RWPE2 (cell line): Measurements from ENCODE around the gene ABCA7.
A peak's percentile ranks its signal among the peaks of the same experiment; 100 is the strongest.

Source experiments
- ATAC-seq: fragments of 200-7000 bp; cut with Tn5 transposase; 3 replicates; pipeline ENCODE4 v1.9.1; 2021; ENCODE audit warnings: low read depth
- DNase-seq: peaks from one replicate; pipeline ENCODE4 v3.0.0-alpha.2; 2020; ENCODE audit warnings: low spot score
- H3K27ac ChIP-seq: fragments of 450-650 bp; 2 replicates; pipeline ENCODE4 v1.5.1; 2017; ENCODE audit warnings: mild to moderate bottlenecking; ENCODE audit not compliant: poor library complexity, severe bottlenecking
- H3K27me3 ChIP-seq: fragments of 250-450 bp; sonication (Bioruptor Pico); 2 replicates; pipeline ENCODE4 v1.5.1; 2021; ENCODE audit warnings: mild to moderate bottlenecking, moderate library complexity; ENCODE audit not compliant: insufficient read depth, poor library complexity, severe bottlenecking
- H3K36me3 ChIP-seq: fragments of 250-450 bp; sonication (Bioruptor Pico); 2 replicates; pipeline ENCODE4 v1.5.1; 2020; ENCODE audit warnings: low read depth, mild to moderate bottlenecking, moderate library complexity
- H3K4me1 ChIP-seq: fragments of 250-450 bp; sonication (Bioruptor Pico); 2 replicates; pipeline ENCODE4 v1.5.1; 2021; ENCODE audit warnings: mild to moderate bottlenecking, moderate library complexity; ENCODE audit not compliant: insufficient read depth, poor library complexity, severe bottlenecking
- H3K4me3 ChIP-seq: fragments of 250-450 bp; sonication (Bioruptor Pico); 2 replicates; pipeline ENCODE4 v1.5.1; 2021; ENCODE audit warnings: mild to moderate bottlenecking, moderate library complexity; ENCODE audit not compliant: severe bottlenecking
- H3K9me3 ChIP-seq: fragments of 250-450 bp; sonication (Bioruptor Pico); 2 replicates; pipeline ENCODE4 v1.5.1; 2021; ENCODE audit warnings: mild to moderate bottlenecking, moderate library complexity; ENCODE audit not compliant: severe bottlenecking
- TF ChIP-seq, protein P1 (sequence below): fragments of 450-650 bp; IDR thresholded peaks from one replicate; pipeline ENCODE4 v1.5.1; 2017; ENCODE audit warnings: mild to moderate bottlenecking, moderate library complexity; ENCODE audit not compliant: poor library complexity, severe bottlenecking

The ABCA7 gene

DNA sequence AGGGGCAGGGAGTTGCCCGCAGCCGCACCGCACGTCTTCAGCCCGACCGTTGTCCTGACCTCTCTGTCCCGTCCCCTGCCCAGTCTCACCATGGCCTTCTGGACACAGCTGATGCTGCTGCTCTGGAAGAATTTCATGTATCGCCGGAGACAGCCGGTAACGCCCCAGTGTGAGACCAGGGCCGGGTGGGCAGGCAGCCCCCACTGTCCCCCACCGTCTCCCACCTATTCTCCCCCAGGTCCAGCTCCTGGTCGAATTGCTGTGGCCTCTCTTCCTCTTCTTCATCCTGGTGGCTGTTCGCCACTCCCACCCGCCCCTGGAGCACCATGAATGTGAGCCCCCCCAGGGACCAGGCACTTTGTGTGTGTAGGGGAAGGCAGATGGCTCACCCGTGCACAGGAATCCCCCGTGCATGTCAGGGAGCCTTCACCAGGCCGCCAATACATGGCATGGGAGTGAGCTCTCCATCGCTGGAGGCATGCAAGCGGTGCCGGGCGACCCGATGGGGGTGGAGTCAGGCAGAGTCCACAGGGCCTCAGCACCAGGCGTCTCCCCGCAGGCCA, 1.4 kb downstream of the ABCA7 start:
- ATAC-seq (no peak), DNase-seq (no peak)
- no peaks in the 10 kb centered on the region for H3K27me3 ChIP-seq
- H3K36me3 ChIP-seq: peaks cover 32% of the 10 kb centered on the region
- H3K9me3 ChIP-seq: no peaks in the 10 kb centered on the region
- H3K27ac ChIP-seq: no peak overlapping the region
- H3K4me3 ChIP-seq: no peak overlapping the region
- TF ChIP-seq, protein P1, sequence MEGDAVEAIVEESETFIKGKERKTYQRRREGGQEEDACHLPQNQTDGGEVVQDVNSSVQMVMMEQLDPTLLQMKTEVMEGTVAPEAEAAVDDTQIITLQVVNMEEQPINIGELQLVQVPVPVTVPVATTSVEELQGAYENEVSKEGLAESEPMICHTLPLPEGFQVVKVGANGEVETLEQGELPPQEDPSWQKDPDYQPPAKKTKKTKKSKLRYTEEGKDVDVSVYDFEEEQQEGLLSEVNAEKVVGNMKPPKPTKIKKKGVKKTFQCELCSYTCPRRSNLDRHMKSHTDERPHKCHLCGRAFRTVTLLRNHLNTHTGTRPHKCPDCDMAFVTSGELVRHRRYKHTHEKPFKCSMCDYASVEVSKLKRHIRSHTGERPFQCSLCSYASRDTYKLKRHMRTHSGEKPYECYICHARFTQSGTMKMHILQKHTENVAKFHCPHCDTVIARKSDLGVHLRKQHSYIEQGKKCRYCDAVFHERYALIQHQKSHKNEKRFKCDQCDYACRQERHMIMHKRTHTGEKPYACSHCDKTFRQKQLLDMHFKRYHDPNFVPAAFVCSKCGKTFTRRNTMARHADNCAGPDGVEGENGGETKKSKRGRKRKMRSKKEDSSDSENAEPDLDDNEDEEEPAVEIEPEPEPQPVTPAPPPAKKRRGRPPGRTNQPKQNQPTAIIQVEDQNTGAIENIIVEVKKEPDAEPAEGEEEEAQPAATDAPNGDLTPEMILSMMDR: no peak
- H3K4me1 ChIP-seq: no peaks in the 10 kb centered on the region

GRCh38 chr19:1041835-1042685, 2.2 kb downstream of the ABCA7 start:
- Histone ChIP-seq H3K27me3 (no peaks in the 10 kb centered on the region), H3K4me3 (no peak overlapping the region), H3K4me1 (no peaks in the 10 kb centered on the region), H3K36me3 (peaks cover 25% of the 10 kb centered on the region), H3K9me3 (no peaks in the 10 kb centered on the region), H3K27ac (no peak overlapping the region)
- TF ChIP-seq, protein P1: no peak
- no peak for ATAC-seq
- DNase-seq: peak; percentile 45

DNA sequence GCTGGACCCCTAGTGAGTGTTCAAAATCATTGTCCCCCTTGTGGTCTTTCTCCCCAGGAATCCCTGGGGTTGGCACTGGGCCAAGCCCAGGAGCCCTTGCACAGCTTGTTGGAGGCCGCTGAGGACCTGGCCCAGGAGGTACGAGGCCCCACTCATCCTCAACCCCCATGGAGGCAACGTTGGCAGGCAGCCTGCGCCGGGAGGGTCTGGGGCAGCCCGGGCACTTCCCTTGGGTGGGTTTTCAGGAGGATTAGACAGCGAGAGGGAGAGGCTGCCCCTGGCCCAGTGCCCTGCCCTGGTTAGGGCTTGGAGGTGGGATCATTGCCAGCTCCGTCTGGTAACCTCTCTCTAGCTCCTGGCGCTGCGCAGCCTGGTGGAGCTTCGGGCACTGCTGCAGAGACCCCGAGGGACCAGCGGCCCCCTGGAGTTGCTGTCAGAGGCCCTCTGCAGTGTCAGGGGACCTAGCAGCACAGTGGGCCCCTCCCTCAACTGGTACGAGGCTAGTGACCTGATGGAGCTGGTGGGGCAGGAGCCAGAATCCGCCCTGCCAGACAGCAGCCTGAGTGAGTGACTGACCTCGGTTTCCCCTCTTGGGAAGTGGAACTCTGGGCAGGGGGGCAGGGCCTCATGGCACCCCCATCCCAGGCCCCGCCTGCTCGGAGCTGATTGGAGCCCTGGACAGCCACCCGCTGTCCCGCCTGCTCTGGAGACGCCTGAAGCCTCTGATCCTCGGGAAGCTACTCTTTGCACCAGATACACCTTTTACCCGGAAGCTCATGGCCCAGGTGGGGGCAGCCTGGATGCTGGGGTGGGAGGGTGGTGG, 3.0 kb downstream of the ABCA7 start:
- ATAC-seq: no peak

DNA sequence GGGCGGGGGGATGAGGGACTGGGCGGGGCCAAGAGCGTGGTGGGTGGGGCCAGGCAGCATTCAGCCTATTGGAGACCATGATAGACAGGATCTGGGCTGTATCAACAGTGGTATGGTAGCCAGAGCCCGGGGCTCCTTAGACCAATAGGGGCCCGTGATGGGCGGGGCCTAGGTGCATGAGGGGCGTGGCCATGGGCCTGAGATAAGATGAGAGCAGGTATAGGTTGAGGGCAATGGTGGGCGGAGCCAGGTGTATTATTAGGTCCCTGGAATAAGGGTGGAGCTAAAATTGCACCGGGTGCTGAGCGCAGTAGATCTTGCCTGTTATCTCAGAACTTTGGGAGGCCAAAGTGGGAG, 5.3 kb downstream of the ABCA7 start:
- Histone ChIP-seq H3K9me3 (no peaks in the 10 kb centered on the region), H3K36me3 (peaks cover 6% of the 10 kb centered on the region; the same call in 1 of the 2 replicates), H3K4me1 (no peaks in the 10 kb centered on the region), H3K4me3 (no peak overlapping the region), H3K27ac (no peak overlapping the region), H3K27me3 (no peaks in the 10 kb centered on the region)
- TF ChIP-seq, protein P1: no peak
- peak; percentile 83 for DNase-seq
- ATAC-seq: peak; percentile 48

More for the DNA sequence above, 3.0 kb downstream of the ABCA7 start:
- no peak overlapping the region for H3K4me3 ChIP-seq
- TF ChIP-seq, protein P1: no peak
- no peak for DNase-seq
- no peaks in the 10 kb centered on the region for H3K27me3 ChIP-seq
- no peaks in the 10 kb centered on the region for H3K4me1 ChIP-seq
- H3K27ac ChIP-seq: no peak overlapping the region
- H3K9me3 ChIP-seq: no peaks in the 10 kb centered on the region
- peaks cover 17% of the 10 kb centered on the region for H3K36me3 ChIP-seq
